Esophagus squamous epithelium (tissue), 5 donors: Measurements from ENCODE around the gene SCGB3A2. TPM values are rescaled to one million over a fixed set of nuclear protein-coding genes. Genes with fewer than 3 reads are reported as not detected.
"Not testable (repeated sequence)": the region's sequence is repeated elsewhere in the genome, so short reads cannot be mapped to it uniquely, and the experiment has no call there.

Experiments
- DNase-seq: peaks from one replicate; lab custom pipeline; 2025; lab: John Stamatoyannopoulos, UW
- H3K27ac ChIP-seq, 4 donors: fragments of 200-600 bp; sonication (generic); one replicate each; pipeline ENCODE4 v1.5.1; 2016 to 2019; ENCODE audit warnings: mild to moderate bottlenecking in 1 of 4
- H3K27me3 ChIP-seq, 4 donors: fragments of 200-600 bp; sonication (generic); 1 replicate in 3 of 4; 2 replicates in 1 of 4; pipeline versions ENCODE4 v1.5.1 to v1.6.0; 2017 to 2021; ENCODE audit warnings: antibody characterized with exemption in 1 of 4
- H3K36me3 ChIP-seq, 3 donors: fragments of 200-600 bp; sonication (generic); one replicate each; pipeline ENCODE4 v1.5.1; 2016 to 2019
- H3K4me1 ChIP-seq, 3 donors: fragments of 200-600 bp; sonication (generic); one replicate each; pipeline ENCODE4 v1.5.1; 2017 to 2019
- H3K4me3 ChIP-seq, 4 donors: fragments of 200-600 bp; sonication (generic); 1 replicate in 3 of 4; 2 replicates in 1 of 4; pipeline ENCODE4 v1.5.1; 2016 to 2019; ENCODE audit warnings: mild to moderate bottlenecking in 2 of 4, moderate library complexity in 1 of 4
- H3K9me3 ChIP-seq, 3 donors: fragments of 200-600 bp; sonication (generic); one replicate each; pipeline ENCODE4 v1.5.1; 2016 to 2019
- CTCF ChIP-seq, 6 experiments: fragments of 450-650 bp in 4 of 6; fragments of 200-600 bp in 2 of 6; sonication (generic) in 2 of 6; IDR thresholded peaks; one replicate each; pipeline ENCODE4 v1.5.1; 2016 to 2019; ENCODE audit warnings: antibody characterized with exemption in 6 of 6, mild to moderate bottlenecking in 4 of 6, moderate library complexity in 4 of 6
- POLR2A ChIP-seq, 4 donors: fragments of 450-650 bp; IDR thresholded peaks; one replicate each; pipeline ENCODE4 v1.6.1; 2017; ENCODE audit warnings: antibody characterized with exemption in 4 of 4, mild to moderate bottlenecking in 4 of 4, moderate library complexity in 3 of 4
- WGBS, 2 donors: methylation state at CpG; one replicate each; pipeline ENCODE4 v1.1.5; 2018; 5-methylcytosine and 5-hydroxymethylcytosine counted together
- intact Hi-C: fragments of 100-400 bp; cut with DNase I; formaldehyde crosslinking; loops from one replicate; pipeline ENCODE4 v1.15.0; 2022
- total RNA-seq, 4 donors: library from RNA; depleted of rRNA; stranded (reverse); fragments of >200 nt; gene quantifications; one replicate each; pipeline ENCODE4 v1.1.0, GENCODE V29; 2016
- donor health status: DM: yes; HTN: yes; CAD: no.

SCGB3A2 gene
- total RNA-seq, 4 donors from 2014 or later = not detected

DNA sequence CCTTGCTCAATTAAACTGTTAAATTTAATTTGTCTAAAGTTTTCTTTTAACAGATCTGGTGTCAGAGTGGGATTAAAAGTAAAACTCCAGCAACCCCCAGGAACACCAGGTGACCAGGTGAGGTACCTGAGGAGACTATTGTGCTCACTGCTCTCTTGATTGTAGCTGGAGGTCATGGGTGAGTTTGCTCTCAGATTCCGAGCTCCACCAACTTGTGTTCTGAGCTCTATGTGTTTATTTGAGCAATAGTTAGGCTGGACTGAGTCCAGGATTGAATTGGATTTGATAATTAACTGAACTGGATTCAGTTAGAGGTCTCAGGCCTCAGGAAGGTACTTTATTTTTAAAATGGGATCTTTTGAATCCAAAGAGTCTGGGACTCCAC lies 17.9 kb upstream of the SCGB3A2 start:
- intact Hi-C loops = no loop called here
- H3K4me3 ChIP-seq = no peak overlapping the region
- TF ChIP-seq POLR2A (IDR thresholded peaks at IDR 0.05) (no peak), CTCF (IDR thresholded peaks at IDR 0.05) (no peak)
- WGBS, 2 donors = 69 to 83% methylated on average over 1 of the region's 1 CpG
- H3K36me3 ChIP-seq = no peaks in the 10 kb centered on the region
- H3K9me3 ChIP-seq = no peaks in the 10 kb centered on the region
- no peak for DNase-seq
- H3K27ac ChIP-seq = no peak overlapping the region
- H3K4me1 ChIP-seq = peaks cover 0 to 24% (median 6%) of the 10 kb centered on the region in 3 donors
- no peaks in the 10 kb centered on the region for H3K27me3 ChIP-seq

DNA sequence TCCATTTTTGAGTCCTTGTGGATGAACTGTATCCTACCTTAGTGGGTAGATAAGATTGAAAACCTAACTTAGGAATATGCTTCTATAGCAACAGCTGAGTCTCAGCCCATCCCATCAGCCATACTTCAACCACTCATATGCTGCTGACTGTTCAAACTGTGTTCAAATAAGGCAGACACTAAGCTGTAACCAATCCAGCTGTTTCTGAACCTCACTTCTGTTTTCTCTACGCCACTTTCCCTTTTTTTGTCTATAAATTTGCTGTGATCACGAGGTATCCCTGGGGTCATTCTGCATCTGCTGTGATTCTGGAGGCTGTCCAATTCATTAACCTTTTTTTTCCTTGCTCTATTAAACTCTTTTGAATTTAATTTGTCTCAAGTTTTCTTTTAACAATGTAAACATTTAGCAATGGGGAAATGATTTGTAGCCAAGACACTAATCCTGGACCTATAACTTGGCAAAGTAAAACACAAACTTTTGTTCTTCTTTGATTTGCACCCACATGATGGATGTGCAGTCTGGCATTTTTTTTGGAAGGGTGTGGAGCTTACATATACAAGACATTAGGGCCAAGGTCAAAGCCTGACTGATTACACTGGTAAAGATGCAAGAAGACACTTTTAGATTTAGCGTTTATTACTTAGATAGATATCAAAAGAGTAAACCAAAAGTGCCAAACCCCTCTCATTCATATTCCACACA lies 14.9 kb upstream of the SCGB3A2 start:
- TF ChIP-seq CTCF (IDR thresholded peaks at IDR 0.05) (no peak), POLR2A (IDR thresholded peaks at IDR 0.05) (no peak)
- H3K4me1 ChIP-seq = peaks cover 0 to 24% (median 6%) of the 10 kb centered on the region in 3 donors
- no peaks in the 10 kb centered on the region for H3K36me3 ChIP-seq
- H3K4me3 ChIP-seq = no peak overlapping the region
- peak overlapping the region in 2 of 4 donors; percentile 23 to 52 for H3K27ac ChIP-seq
- H3K9me3 ChIP-seq = no peaks in the 10 kb centered on the region
- H3K27me3 ChIP-seq = no peaks in the 10 kb centered on the region
- no peak for DNase-seq
- whole genome bisulfite sequencing, 2 donors = 10 to 19% methylated on average over 3 of the region's 3 CpGs
- intact Hi-C loops = no loop called here

- Histone ChIP-seq H3K4me1 (peaks cover 0 to 18% (median 3%) of the 10 kb centered on the region in 3 donors), H3K36me3 (no peaks in the 10 kb centered on the region), H3K9me3 (no peaks in the 10 kb centered on the region), H3K27ac (no peak overlapping the region), H3K4me3 (no peak overlapping the region), H3K27me3 (no peaks in the 10 kb centered on the region)
- intact Hi-C loops = no loop called here
- WGBS, 2 donors = 20 to 22% methylated on average over 4 of the region's 4 CpGs
- no peak for TF ChIP-seq POLR2A (IDR thresholded peaks at IDR 0.05)
- no peak for TF ChIP-seq CTCF (IDR thresholded peaks at IDR 0.05)
- no peak for DNase-seq
These were observed 9.4 kb upstream of the SCGB3A2 start for GRCh38 chr5:147869112-147869511.

DNA sequence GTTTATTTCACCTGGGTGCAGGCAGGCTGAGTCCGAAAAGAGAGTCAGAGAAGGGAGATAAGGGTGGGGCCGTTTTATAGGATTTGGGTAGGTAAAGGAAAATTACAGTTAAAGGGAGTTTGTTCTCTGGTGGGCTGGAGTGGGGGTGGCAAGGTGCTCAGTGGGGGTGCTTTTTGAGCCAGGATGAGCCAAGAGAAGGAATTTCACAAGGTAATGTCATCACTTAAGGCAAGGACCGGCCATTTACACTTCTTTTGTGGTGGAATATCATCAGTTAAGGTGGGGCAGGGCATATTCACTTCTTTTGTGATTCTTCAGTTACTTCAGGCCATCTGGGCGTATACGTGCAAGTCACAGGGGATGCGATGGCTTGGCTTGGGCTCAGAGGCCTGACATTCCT lies 8.6 kb upstream of the SCGB3A2 start:
- intact Hi-C loops, DNase-seq, H3K9me3 ChIP-seq: not testable (repeated sequence)

DNA sequence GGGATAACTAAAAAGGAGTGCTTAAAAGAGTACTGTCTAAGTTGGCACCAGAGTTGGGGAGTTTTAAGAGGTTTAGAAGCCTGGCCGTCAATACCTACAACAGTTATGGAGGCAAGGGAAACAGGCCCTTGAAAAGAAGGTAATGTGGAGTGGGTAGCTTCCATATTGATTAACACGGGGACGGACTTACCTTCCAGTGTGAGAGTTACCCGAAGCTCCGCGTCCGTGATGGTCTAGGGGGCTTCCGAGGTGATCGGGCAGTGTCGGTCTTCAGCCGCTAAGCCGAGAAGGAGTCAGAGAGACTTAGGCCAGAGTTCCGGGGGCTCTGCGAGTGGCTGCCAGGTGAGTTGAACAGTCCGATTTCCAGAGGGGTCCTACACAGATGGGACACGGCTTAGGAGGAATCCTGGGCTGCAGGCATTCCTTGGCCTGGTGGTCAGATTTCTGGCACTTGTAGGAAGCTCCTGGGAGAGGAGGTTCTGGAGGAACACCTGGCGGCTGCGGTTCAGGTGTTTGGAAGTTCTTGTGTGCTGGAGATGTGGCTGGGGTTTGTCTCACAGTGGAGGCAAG lies 6.4 kb upstream of the SCGB3A2 start:
- H3K27ac ChIP-seq, H3K27me3 ChIP-seq, H3K9me3 ChIP-seq, intact Hi-C loops, H3K4me1 ChIP-seq, H3K36me3 ChIP-seq, H3K4me3 ChIP-seq, DNase-seq: not testable (repeated sequence)
- 91 to 92% methylated on average over 14 to 16 of the region's 18 CpGs for WGBS, 2 donors

More for the DNA sequence above, 8.6 kb upstream of the SCGB3A2 start:
- not testable (repeated sequence) for H3K4me1 ChIP-seq, H3K27me3 ChIP-seq, H3K27ac ChIP-seq, H3K4me3 ChIP-seq, H3K36me3 ChIP-seq
- 73 to 74% methylated on average over 5 to 6 of the region's 6 CpGs for WGBS, 2 donors

- intact Hi-C loops, H3K9me3 ChIP-seq, DNase-seq, H3K4me3 ChIP-seq, H3K27ac ChIP-seq, H3K36me3 ChIP-seq, H3K27me3 ChIP-seq, H3K4me1 ChIP-seq: not testable (repeated sequence)
- 91 to 92% methylated on average over 16 of the region's 16 CpGs for WGBS, 2 donors
These were observed 5.6 kb upstream of the SCGB3A2 start for GRCh38 chr5:147872744-147873435.

- H3K4me3 ChIP-seq, H3K4me1 ChIP-seq, intact Hi-C loops, H3K36me3 ChIP-seq, H3K27me3 ChIP-seq, H3K9me3 ChIP-seq, H3K27ac ChIP-seq, DNase-seq: not testable (repeated sequence)
- WGBS, 2 donors = 81 to 90% methylated on average over 2 to 3 of the region's 8 CpGs
These were observed 4.2 kb upstream of the SCGB3A2 start for GRCh38 chr5:147874118-147874875.
